Skin epidermis (tissue), 12 donors: ENCODE measurements around the gene RBPJL.

Experiments used
- H3K27ac ChIP-seq, 21 experiments: fragments of 200-600 bp; sonication (generic) in 11 of 21; one replicate each; pipeline ENCODE4 v1.5.0; 2020; ENCODE audit warnings: mild to moderate bottlenecking in 3 of 21, inconsistent platforms in 2 of 21, moderate library complexity in 2 of 21
- H3K4me3 ChIP-seq, 7 experiments: fragments of 200-600 bp; sonication (generic) in 2 of 7; one replicate each; pipeline ENCODE4 v1.5.0; 2020; ENCODE audit warnings: inconsistent platforms in 2 of 7, mild to moderate bottlenecking in 2 of 7, moderate library complexity in 1 of 7

RBPJL gene

GRCh38 chr20:45353746-45354145 is 47.1 kb downstream of the RBPJL start:
- H3K4me3 ChIP-seq, result no peak overlapping the region
- no peak overlapping the region for H3K27ac ChIP-seq

DNA sequence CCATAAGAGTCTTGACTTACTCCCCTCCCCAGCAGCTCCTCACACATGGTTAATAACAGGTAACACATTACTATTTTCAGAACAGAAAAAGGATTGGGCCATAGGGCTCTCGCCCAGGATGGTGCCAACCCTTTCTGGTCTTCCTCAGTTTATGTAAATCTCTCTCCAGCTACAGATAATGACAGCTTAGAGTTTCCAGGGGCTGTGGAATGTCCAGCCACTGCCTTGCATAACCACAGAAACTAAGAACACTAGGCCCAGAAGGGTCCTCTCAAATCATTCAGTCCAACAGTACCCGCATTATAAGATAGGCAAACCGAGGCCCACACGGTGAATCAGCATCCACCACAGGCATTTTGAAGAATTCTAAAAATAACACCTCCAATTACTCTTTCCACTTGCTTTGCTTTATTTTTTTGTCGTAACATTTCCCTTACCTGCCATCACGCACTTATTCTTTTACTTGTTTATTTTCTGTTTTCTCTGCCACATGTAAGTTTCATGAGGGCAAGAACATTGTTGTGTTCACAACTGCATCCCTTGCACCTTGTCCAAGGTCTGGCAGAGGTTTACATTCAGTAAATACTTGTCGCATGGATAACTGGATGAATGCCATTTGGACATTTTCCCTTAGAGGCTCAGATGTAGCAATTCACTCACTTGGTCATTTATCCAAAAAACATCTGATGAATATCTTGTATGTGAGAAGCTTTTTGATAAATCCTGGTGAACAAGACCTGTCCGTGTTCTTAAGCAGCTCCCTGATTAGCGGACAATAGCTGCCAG is 48.0 kb downstream of the RBPJL start:
- H3K27ac ChIP-seq, result peak overlapping the region in 4 of 21 experiments; percentile 7 to 24 (median 18)
- H3K4me3 ChIP-seq, result no peak overlapping the region

DNA sequence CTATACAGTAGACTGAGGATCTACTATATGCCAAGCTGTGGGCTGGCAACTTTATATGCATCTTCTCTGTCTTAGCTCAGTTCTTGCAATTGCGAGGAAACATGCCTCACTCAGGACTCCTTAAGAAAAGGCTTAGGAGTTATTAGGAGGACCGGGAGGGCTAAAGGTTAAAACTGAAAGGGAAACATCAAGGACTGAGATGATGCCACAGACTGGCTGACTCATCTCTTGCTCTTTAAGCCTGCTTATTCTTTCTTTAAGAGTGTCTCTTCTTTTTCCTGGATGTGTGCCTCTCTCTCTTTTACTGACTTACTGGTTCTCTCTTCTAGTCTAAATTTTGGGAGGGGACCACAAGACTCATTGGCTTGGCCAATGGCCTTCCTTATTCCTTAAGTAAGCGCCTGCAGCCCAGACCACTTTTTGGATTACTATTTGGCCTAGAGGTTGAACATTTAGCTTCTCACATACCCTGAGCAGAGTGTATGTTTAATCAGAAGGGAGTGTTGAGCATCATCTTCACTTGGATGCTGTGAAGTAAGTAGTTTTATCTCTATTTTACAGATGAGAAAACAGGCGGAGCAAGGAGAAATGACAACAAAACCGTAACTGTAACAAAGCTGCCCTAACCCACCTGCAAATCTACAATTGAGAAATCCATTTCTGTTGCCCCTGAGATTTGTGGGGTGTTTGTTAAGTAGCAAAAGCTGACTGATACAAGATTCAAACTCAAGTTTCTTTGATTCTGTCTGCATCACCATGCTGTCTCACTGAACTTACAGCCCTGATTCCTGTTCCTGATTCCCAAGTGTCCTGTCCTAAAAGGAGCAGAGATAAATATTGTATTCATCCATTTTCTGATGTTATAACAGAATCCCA is 48.8 kb downstream of the RBPJL start:
- no peak overlapping the region for H3K4me3 ChIP-seq
- H3K27ac ChIP-seq, result peak overlapping the region in 6 of 21 experiments; percentile 7 to 46 (median 24)

- no peak overlapping the region for H3K4me3 ChIP-seq
- peak overlapping the region in 16 of 21 experiments; percentile 3 to 78 (median 46) for H3K27ac ChIP-seq
Measured at GRCh38 chr20:45358282-45359068, 51.8 kb downstream of the RBPJL start.

DNA sequence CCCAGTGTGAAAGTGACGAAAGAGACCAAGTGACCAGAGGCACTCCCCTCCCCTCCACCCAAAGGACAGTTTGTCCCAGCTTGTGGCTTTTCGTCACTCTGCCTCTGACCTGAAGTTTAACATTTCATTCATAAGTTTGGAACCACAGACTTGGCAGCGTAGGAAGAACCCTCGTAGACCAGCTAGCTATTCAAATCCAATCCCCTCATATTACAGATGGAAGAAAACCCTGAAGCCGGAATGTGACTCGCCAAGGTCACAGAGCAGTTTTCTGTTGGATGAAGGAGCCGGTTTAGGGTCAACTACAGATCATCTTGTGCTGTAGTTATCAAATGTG is 52.4 kb downstream of the RBPJL start:
- Histone ChIP-seq H3K27ac (peak overlapping the region in 8 of 21 experiments; percentile 24 to 78 (median 58)), H3K4me3 (no peak overlapping the region)

DNA sequence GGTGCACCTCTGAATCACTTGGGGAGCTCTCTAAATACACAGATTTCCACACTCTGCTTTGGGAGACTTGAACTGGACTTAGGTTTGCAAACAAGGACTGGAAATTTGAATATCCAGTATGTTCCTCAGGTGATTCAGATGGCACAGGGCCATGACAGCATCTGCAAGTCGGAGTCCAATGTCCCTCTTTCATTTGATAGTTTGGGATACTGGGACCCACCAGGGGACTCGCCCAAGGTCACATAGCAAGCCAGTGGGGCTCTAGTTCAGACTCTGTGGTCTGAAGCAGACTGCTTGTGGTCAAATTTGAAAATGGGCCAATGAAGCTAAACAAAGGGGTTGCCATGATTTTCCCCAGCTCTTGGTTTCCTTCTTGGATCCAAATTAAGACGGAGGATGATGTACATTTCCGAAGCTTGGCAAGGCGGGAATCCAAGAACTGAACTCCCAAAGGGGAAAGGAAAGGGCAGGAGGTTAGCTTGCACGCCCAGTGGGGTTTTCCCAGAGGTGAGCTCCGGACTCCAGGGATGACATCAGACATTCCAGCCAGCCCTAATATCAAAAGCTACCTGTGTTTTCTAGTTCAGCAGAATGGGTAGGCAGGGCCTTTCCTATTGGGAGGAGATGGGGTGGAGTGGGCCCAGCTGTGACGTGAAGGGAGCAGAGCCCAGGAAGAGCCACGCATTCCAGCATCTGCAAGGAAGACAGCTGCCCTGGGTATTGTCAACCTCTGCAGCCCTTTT is 52.9 kb downstream of the RBPJL start:
- no peak overlapping the region for H3K4me3 ChIP-seq

DNA sequence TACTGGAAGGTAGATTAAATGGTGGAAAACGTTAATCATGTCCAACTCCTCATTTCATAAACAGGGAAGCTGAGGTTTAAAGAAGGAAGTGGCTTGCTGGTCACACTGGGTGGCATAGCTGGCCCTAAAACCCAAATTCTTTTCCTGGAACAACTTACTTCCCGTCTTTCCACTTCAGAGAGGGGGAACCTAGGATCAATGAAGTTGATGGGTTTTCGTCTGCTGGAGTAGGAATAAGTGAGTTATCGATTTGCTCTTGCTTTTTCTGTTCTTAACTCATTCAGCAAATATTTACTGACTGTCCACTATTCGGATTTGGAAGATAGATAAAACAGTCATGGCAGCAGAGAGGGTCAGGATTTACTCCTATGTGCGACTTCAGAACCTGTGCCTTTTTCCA is 55.2 kb downstream of the RBPJL start:
- Histone ChIP-seq H3K27ac (peak overlapping the region in 5 of 21 experiments; percentile 26 to 99 (median 65)), H3K4me3 (no peak overlapping the region)

More for the DNA sequence above, 52.9 kb downstream of the RBPJL start:
- peak overlapping the region in 6 of 21 experiments; percentile 3 to 78 (median 54) for H3K27ac ChIP-seq

- Histone ChIP-seq H3K27ac (peak within 1 kb of the TSS; percentile 79 to 99 (median 94)), H3K4me3 (peak within 1 kb of the TSS; percentile 49 to 83 (median 62))
Measured at GRCh38 chr20:45362804-45363610, 56.4 kb downstream of the RBPJL start, which contains the start of gene SYS1. SYS1 (plus strand) TSS chr20:45363156; CDS start chr20:45363532, 376 bp downstream.

DNA sequence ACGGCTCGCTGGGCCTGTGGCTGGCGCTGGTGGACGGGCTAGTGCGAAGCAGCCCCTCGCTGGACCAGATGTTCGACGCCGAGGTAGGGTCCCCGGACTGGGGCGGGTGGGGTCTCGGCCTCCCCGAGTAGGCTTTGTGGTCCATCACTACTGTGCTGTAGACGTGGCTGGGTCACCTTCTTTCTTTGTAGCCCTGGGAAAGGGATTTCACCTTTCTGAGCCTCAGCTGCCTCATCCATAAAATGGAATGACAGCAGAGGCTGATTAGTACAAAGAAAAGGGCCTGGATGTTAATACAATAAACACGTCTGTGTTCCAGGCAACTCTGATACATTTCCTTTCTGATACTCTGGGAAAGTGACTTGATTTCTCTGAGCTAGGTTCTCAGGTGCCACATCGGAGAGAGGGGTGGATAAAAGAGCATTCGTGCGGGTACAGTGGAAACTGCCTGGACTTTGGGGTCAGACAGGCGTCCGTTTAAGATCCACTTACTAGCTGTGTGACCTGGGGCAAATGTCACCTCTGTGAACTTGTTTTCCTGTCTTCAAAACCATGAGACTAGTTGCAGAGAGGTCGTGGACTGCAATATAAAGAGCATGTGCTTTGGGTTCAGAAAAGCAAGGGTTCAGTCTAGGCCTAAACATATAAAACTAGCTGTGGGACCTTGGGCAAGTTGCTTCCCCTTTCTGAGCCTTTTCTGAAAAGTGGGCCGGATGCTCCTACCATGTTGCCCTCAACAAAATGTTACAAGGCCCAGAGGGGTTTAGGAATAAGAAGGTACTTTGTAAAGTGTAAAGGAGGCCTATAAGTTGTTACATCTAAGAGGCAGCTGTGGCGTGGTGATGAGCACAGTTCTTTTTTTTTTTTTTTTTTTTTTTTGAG is 57.2 kb downstream of the RBPJL start:
- peak overlapping the region; percentile 49 to 83 (median 62) for H3K4me3 ChIP-seq
- peak overlapping the region in 20 of 21 experiments; percentile 81 to 99 (median 94) for H3K27ac ChIP-seq

DNA sequence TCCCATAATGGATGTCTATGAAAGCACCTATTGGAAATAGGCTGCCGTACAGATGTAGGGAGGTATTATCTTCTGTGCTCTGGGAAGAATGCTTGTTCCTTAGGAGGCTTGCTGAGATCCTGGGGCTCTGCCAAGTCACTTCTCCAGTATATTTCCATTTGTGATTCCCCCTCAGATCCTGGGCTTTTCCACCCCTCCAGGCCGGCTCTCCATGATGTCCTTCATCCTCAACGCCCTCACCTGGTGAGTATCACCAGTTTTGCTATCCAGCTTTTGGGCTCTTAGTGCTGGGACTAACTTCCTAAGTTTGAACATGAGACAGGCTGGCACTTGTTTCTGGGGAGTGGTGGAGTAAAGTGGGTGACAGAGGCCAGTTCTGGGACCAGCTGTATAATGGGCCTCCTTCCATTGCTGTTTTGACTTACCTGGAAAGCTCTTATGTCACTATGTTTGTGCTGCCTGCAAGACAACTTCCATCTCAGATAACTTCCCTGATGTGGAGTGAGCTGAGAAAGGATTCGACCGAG is 58.9 kb downstream of the RBPJL start:
- Histone ChIP-seq H3K27ac (no peak overlapping the region), H3K4me3 (no peak overlapping the region)

DNA sequence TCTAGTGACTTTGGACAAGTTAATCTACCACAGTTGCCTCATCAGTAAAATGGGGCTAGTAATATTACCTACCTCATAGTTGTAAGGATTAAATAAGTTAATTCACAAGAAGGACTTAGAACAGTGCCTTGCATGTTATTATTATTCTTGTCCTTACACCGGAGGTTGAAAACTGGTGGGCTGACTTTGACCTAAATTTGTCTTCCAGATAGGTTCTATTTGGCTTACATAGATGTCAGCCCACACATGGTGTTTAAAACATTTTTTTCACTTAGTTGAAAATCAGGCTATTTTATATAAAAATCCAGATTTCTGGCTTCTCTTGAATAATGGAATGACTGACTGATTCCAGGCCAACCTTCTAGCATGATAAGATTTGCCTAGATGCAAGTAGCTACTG is 59.6 kb downstream of the RBPJL start:
- H3K27ac ChIP-seq, result no peak overlapping the region
- H3K4me3 ChIP-seq, result no peak overlapping the region

DNA sequence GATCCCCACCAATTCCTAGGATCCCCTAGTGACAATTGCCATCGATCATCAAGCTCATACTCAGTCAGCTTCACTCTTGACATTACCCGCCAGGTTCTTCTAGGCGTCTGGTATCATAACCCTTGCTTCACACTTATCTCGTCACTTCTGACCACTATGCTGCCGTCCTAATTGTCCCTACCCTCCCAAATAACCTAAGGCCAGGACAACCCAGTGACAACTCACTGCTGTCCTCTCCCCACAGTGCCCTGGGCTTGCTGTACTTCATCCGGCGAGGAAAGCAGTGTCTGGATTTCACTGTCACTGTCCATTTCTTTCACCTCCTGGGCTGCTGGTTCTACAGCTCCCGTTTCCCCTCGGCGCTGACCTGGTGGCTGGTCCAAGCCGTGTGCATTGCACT is 60.0 kb downstream of the RBPJL start:
- H3K4me3 ChIP-seq, result no peak overlapping the region
- H3K27ac ChIP-seq, result peak overlapping the region in 2 of 21 experiments; percentile 42 to 44

GRCh38 chr20:45367126-45367525 is 60.5 kb downstream of the RBPJL start:
- Histone ChIP-seq H3K4me3 (no peak overlapping the region), H3K27ac (peak overlapping the region in 3 of 21 experiments; percentile 39 to 76 (median 53))
